ENCODE data around the gene FOLR3. TPM values are rescaled to one million over a fixed set of nuclear protein-coding genes. Genes with fewer than 3 reads are reported as not detected.

The FOLR3 gene
- total and polyA plus RNA-seq, 7 experiments from 2014 or later: 3.4 to 4.6 TPM; not detected in 5

DNA sequence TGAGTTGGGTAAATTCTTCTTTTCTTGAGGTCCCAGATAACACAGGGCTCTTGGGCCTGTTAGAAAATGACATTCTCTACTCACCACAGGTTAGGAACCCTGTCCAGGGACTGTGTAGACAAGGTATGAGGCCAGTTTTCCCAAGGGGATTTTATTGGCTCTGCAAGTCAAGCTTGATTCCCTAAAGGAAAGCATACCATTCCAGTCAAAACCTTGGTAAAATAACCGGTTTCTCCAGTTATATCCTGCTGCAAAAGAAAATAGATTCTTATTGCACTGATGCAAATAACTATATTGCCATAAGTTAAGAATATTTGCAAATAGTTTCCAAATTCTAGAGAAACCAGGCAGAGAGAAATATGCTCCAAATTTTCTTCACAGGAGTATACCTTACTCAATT, 9.6 kb upstream of the FOLR3 start:
- Mint-ChIP-seq H3K27me3 (peaks cover 2 to 27% (median 17%) of the 10 kb centered on the region in 5 donors), H3K36me3 (peaks cover 4 to 20% (median 11%) of the 10 kb centered on the region in 5 donors), H3K27ac (no peak overlapping the region), H3K4me1 (peaks cover 0 to 5% (median 0%) of the 10 kb centered on the region in 7 donors), H3K9me3 (peaks cover 8 to 43% (median 12%) of the 10 kb centered on the region in 11 donors), H3K4me3 (no peak overlapping the region)
- H3K9me3 ChIP-seq (ENCODE audit: control insufficient read depth in 2 of 3, low read length in 3 of 3): no peaks in the 10 kb centered on the region
- H3K36me3 ChIP-seq (ENCODE audit: control insufficient read depth in 2 of 3, insufficient read depth in 3 of 3, low read length in 3 of 3): no peaks in the 10 kb centered on the region
- no peaks in the 10 kb centered on the region for H3K4me1 ChIP-seq (ENCODE audit: control insufficient read depth in 2 of 2, insufficient read depth in 2 of 2, low read length in 2 of 2)
- intact Hi-C loops (cut with micrococcal nuclease): no loop called here
- POLR2A ChIA-PET: interaction anchor here (0.8 kb wide), 1 partner anchor 13 kb away, joined by 3 read pairs; no protein-coding TSS in a partner anchor
- no peak for DNase-seq
- CTCF ChIA-PET: no interaction called here
- H3K27me3 ChIP-seq (ENCODE audit: control insufficient read depth in 2 of 2, insufficient read depth in 2 of 2, low read length in 2 of 2): no peaks in the 10 kb centered on the region
- no peak for ATAC-seq
- no peak overlapping the region for H3K27ac ChIP-seq (ENCODE audit: low read depth, low read length)
- no peak overlapping the region for H3K4me3 ChIP-seq (ENCODE audit: low read length)

DNA sequence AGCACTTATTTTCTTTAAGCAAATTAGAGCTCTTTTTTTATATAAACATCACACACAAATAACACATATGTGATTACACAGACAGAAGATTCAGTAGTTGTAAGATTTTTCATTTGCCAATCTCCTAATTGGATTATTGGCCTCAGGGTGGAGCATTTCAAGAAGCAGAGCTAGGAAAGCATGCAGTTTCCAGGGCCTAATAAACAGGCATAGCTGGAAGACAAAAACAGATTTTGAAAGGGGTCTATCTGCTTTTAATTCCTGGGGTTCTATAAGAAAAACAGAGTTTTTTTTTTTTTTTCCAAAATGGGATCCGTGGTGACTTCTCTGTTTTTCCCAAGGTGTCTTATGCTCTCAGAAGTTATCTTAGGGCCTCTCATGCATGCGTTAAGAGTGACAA, 7.6 kb upstream of the FOLR3 start:
- ATAC-seq (no peak), DNase-seq (no peak)
- peaks cover 8 to 43% (median 12%) of the 10 kb centered on the region in 11 donors for H3K9me3 Mint-ChIP-seq
- peaks cover 0 to 5% (median 0%) of the 10 kb centered on the region in 7 donors for H3K4me1 Mint-ChIP-seq
- no peak overlapping the region for H3K27ac ChIP-seq (ENCODE audit: low read depth, low read length)
- CTCF ChIA-PET: interaction anchor here (0.6 to 2.9 kb wide), 3 partner anchors 16 to 372 kb away, joined by 3 to 9 read pairs (median 3); no protein-coding TSS in a partner anchor
- H3K4me1 ChIP-seq (ENCODE audit: control insufficient read depth in 2 of 2, insufficient read depth in 2 of 2, low read length in 2 of 2): no peaks in the 10 kb centered on the region
- no peaks in the 10 kb centered on the region for H3K9me3 ChIP-seq (ENCODE audit: control insufficient read depth in 2 of 3, low read length in 3 of 3)
- no peak overlapping the region for H3K4me3 Mint-ChIP-seq
- H3K27me3 Mint-ChIP-seq: peaks cover 0 to 28% (median 17%) of the 10 kb centered on the region in 5 donors
- H3K27me3 ChIP-seq (ENCODE audit: control insufficient read depth in 2 of 2, insufficient read depth in 2 of 2, low read length in 2 of 2): no peaks in the 10 kb centered on the region
- POLR2A ChIA-PET: interaction anchor here (0.7 kb wide), 1 partner anchor 94 kb away, joined by 4 read pairs; no protein-coding TSS in a partner anchor
- intact Hi-C loops (cut with micrococcal nuclease): no loop called here
- H3K36me3 ChIP-seq (ENCODE audit: control insufficient read depth in 2 of 3, insufficient read depth in 3 of 3, low read length in 3 of 3): no peaks in the 10 kb centered on the region
- no peak overlapping the region for H3K4me3 ChIP-seq (ENCODE audit: low read length)
- H3K36me3 Mint-ChIP-seq: peaks cover 4 to 18% (median 11%) of the 10 kb centered on the region in 5 donors
- no peak overlapping the region for H3K27ac Mint-ChIP-seq

DNA sequence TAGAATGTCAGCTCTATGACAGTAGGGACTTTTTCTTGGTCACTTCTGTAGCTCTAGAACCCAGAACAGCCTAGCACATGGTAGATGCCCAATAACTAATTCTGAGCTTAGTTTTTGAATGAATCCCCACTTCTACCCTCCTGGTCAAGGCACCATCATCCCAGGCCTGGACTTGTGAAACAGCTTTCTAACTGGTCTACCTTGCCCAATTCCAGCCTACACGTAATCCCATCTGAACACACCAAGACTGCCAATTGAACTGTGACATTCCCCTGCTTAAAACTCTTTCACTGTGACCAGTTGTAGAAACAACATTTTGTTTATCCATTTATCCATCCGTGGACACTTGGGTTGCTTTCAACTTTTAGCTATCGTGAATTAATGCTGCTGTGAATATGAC, 6.1 kb upstream of the FOLR3 start:
- Histone ChIP-seq H3K4me1 (ENCODE audit: control insufficient read depth in 2 of 2, insufficient read depth in 2 of 2, low read length in 2 of 2) (no peaks in the 10 kb centered on the region), H3K36me3 (ENCODE audit: control insufficient read depth in 2 of 3, insufficient read depth in 3 of 3, low read length in 3 of 3) (no peaks in the 10 kb centered on the region), H3K27ac (ENCODE audit: low read depth, low read length) (no peak overlapping the region), H3K4me3 (ENCODE audit: low read length) (no peak overlapping the region), H3K9me3 (ENCODE audit: control insufficient read depth in 2 of 3, low read length in 3 of 3) (no peaks in the 10 kb centered on the region), H3K27me3 (ENCODE audit: control insufficient read depth in 2 of 2, insufficient read depth in 2 of 2, low read length in 2 of 2) (no peaks in the 10 kb centered on the region)
- Mint-ChIP-seq H3K27ac (no peak overlapping the region), H3K4me1 (peaks cover 0 to 4% (median 0%) of the 10 kb centered on the region in 7 donors), H3K27me3 (peaks cover 0 to 36% (median 16%) of the 10 kb centered on the region in 5 donors), H3K4me3 (no peak overlapping the region), H3K9me3 (peaks cover 8 to 43% (median 12%) of the 10 kb centered on the region in 11 donors), H3K36me3 (peaks cover 4 to 18% (median 11%) of the 10 kb centered on the region in 5 donors)
- ChIA-PET POLR2A (no interaction called here), CTCF (interaction anchor here (2.9 kb wide), 1 partner anchor 14 kb away, joined by 9 read pairs; no protein-coding TSS in a partner anchor)
- intact Hi-C loops (cut with micrococcal nuclease): no loop called here
- DNase-seq (no peak), ATAC-seq (no peak)

GRCh38 chr11:72132646-72133045, 2.9 kb upstream of the FOLR3 start:
- peaks cover 0 to 31% (median 15%) of the 10 kb centered on the region in 5 donors for H3K27me3 Mint-ChIP-seq
- intact Hi-C loops (cut with micrococcal nuclease): no loop called here
- no peak overlapping the region for H3K27ac Mint-ChIP-seq
- DNase-seq (no peak), ATAC-seq (no peak)
- Histone ChIP-seq H3K27me3 (ENCODE audit: control insufficient read depth in 2 of 2, insufficient read depth in 2 of 2, low read length in 2 of 2) (no peaks in the 10 kb centered on the region), H3K4me3 (ENCODE audit: low read length) (no peak overlapping the region), H3K27ac (ENCODE audit: low read depth, low read length) (no peak overlapping the region), H3K9me3 (ENCODE audit: control insufficient read depth in 2 of 3, low read length in 3 of 3) (no peaks in the 10 kb centered on the region), H3K4me1 (ENCODE audit: control insufficient read depth in 2 of 2, insufficient read depth in 2 of 2, low read length in 2 of 2) (no peaks in the 10 kb centered on the region), H3K36me3 (ENCODE audit: control insufficient read depth in 2 of 3, insufficient read depth in 3 of 3, low read length in 3 of 3) (no peaks in the 10 kb centered on the region)
- POLR2A ChIA-PET: no interaction called here
- peaks cover 8 to 23% (median 17%) of the 10 kb centered on the region in 11 donors for H3K9me3 Mint-ChIP-seq
- CTCF ChIA-PET: no interaction called here
- peaks cover 5 to 14% (median 11%) of the 10 kb centered on the region in 5 donors for H3K36me3 Mint-ChIP-seq
- no peak overlapping the region for H3K4me3 Mint-ChIP-seq
- H3K4me1 Mint-ChIP-seq: peaks cover 0 to 4% (median 0%) of the 10 kb centered on the region in 7 donors

GRCh38 chr11:72135891-72136683, 562 bp downstream of the FOLR3 start:
- Mint-ChIP-seq H3K36me3 (peaks cover 0 to 3% (median 0%) of the 10 kb centered on the region in 5 donors), H3K27me3 (peaks cover 0 to 20% (median 5%) of the 10 kb centered on the region in 5 donors), H3K9me3 (peaks cover 0 to 7% (median 0%) of the 10 kb centered on the region in 11 donors), H3K27ac (peak overlapping the region in 1 of 9 donors; percentile 28), H3K4me1 (peaks cover 0 to 10% (median 0%) of the 10 kb centered on the region in 7 donors), H3K4me3 (no peak overlapping the region)
- Histone ChIP-seq H3K36me3 (ENCODE audit: control insufficient read depth in 2 of 3, insufficient read depth in 3 of 3, low read length in 3 of 3) (no peaks in the 10 kb centered on the region), H3K4me1 (ENCODE audit: control insufficient read depth in 2 of 2, insufficient read depth in 2 of 2, low read length in 2 of 2) (no peaks in the 10 kb centered on the region), H3K27me3 (ENCODE audit: control insufficient read depth in 2 of 2, insufficient read depth in 2 of 2, low read length in 2 of 2) (no peaks in the 10 kb centered on the region), H3K4me3 (ENCODE audit: low read length) (no peak overlapping the region), H3K27ac (ENCODE audit: low read depth, low read length) (no peak overlapping the region), H3K9me3 (ENCODE audit: control insufficient read depth in 2 of 3, low read length in 3 of 3) (no peaks in the 10 kb centered on the region)
- ChIA-PET POLR2A (no interaction called here), CTCF (interaction anchor here (0.6 to 0.7 kb wide), 2 partner anchors 54 to 111 kb away, joined by 3 read pairs; no protein-coding TSS in a partner anchor)
- intact Hi-C loops (cut with micrococcal nuclease): no loop called here
- no peak for DNase-seq
- ATAC-seq: no peak

- peaks cover 0 to 18% (median 9%) of the 10 kb centered on the region in 5 donors for H3K27me3 Mint-ChIP-seq
- CTCF ChIA-PET: no interaction called here
- peaks cover 0 to 3% (median 0%) of the 10 kb centered on the region in 5 donors for H3K36me3 Mint-ChIP-seq
- POLR2A ChIA-PET: no interaction called here
- no peak overlapping the region for H3K4me3 Mint-ChIP-seq
- ATAC-seq: no peak
- H3K27me3 ChIP-seq (ENCODE audit: control insufficient read depth in 2 of 2, insufficient read depth in 2 of 2, low read length in 2 of 2): no peaks in the 10 kb centered on the region
- no peak overlapping the region for H3K4me3 ChIP-seq (ENCODE audit: low read length)
- H3K9me3 ChIP-seq (ENCODE audit: control insufficient read depth in 2 of 3, low read length in 3 of 3): no peaks in the 10 kb centered on the region
- peaks cover 0 to 17% (median 0%) of the 10 kb centered on the region in 7 donors for H3K4me1 Mint-ChIP-seq
- DNase-seq: no peak
- no peak overlapping the region for H3K27ac Mint-ChIP-seq
- H3K9me3 Mint-ChIP-seq: peaks cover 0 to 7% (median 0%) of the 10 kb centered on the region in 11 donors
- intact Hi-C loops (cut with micrococcal nuclease): no loop called here
- H3K36me3 ChIP-seq (ENCODE audit: control insufficient read depth in 2 of 3, insufficient read depth in 3 of 3, low read length in 3 of 3): no peaks in the 10 kb centered on the region
- no peaks in the 10 kb centered on the region for H3K4me1 ChIP-seq (ENCODE audit: control insufficient read depth in 2 of 2, insufficient read depth in 2 of 2, low read length in 2 of 2)
- no peak overlapping the region for H3K27ac ChIP-seq (ENCODE audit: low read depth, low read length)
Measured at GRCh38 chr11:72136684-72137262, 1.2 kb downstream of the FOLR3 start.
